H1 (cell line): ENCODE results near the gene APAF1. TPM values are rescaled to one million over a fixed set of nuclear protein-coding genes. Genes with fewer than 3 reads are reported as not detected.

Experiments
- CTCF ChIA-PET: fragments of 300-600 bp; sonication (Branson Sonifier 250); formaldehyde crosslinking; loops from one replicate; lab custom pipeline; 2021; ENCODE audit not compliant: partially characterized antibody; lab: Charles Lee
- POLR2A ChIA-PET: fragments of 300-600 bp; sonication (Branson Sonifier 250); formaldehyde crosslinking; loops from one replicate; lab custom pipeline; 2021; ENCODE audit warnings: inconsistent platforms; ENCODE audit not compliant: partially characterized antibody; lab: Charles Lee
- DNase-seq, 2 experiments: peaks; one replicate each; pipeline versions ENCODE4 v3.0.0 to v3.0.0-alpha.2; 2010 to 2022; ENCODE audit warnings: low spot score in 2 of 2, low read depth in 1 of 2, mixed read lengths in 1 of 2
- FAIRE-seq: peaks from 2 replicates; lab custom pipeline; 2011; peaks lifted over from hg19 to GRCh38; lab: Jason Lieb, UNC
- H2AFZ ChIP-seq: 2 replicates; pipeline ENCODE4 v1.8.1; 2012; ENCODE audit warnings: low read length, inconsistent platforms
- H2AK5ac ChIP-seq: 2 replicates; pipeline ENCODE4 v1.6.1; 2013; ENCODE audit warnings: low read depth, low read length
- H2BK120ac ChIP-seq: replicated peaks from 2 replicates; pipeline ENCODE3; 2013; ENCODE audit warnings: low read depth, low read length, inconsistent platforms
- H2BK12ac ChIP-seq: 2 replicates; pipeline ENCODE4 v1.6.1; 2013; ENCODE audit warnings: low read depth, low read length
- H2BK15ac ChIP-seq: 2 replicates; pipeline ENCODE4 v1.6.1; 2013; ENCODE audit warnings: low read length
- H2BK20ac ChIP-seq: 2 replicates; pipeline ENCODE4 v1.6.1; 2013; ENCODE audit warnings: low read length
- H2BK5ac ChIP-seq: 2 replicates; pipeline ENCODE4 v1.6.1; 2013; ENCODE audit warnings: low read depth, low read length
- H3K14ac ChIP-seq: 2 replicates; pipeline ENCODE4 v1.6.1; 2013; ENCODE audit warnings: inconsistent platforms; ENCODE audit not compliant: insufficient read length
- H3K18ac ChIP-seq: 2 replicates; pipeline ENCODE4 v1.6.1; 2013; ENCODE audit warnings: low read length; ENCODE audit errors: extremely low read depth
- H3K23ac ChIP-seq: 2 replicates; pipeline ENCODE4 v1.6.1; 2013; ENCODE audit warnings: inconsistent platforms; ENCODE audit not compliant: insufficient read length
- H3K23me2 ChIP-seq: 2 replicates; pipeline ENCODE4 v1.6.1; 2013; ENCODE audit warnings: low read depth, low read length
- H3K27ac ChIP-seq: 2 replicates; pipeline ENCODE4 v1.6.1; 2011; ENCODE audit warnings: low read depth, low read length, inconsistent platforms
- H3K27me3 ChIP-seq, 4 experiments: replicated peaks in 1 of 4; 1 replicate in 1 of 4; 2 replicates in 3 of 4; pipeline versions ENCODE4 v1.6.1 to v1.8.1; 2011 to 2013; ENCODE audit warnings: low read length in 3 of 4, mild to moderate bottlenecking in 3 of 4, inconsistent platforms in 2 of 4, mixed read lengths in 2 of 4, moderate library complexity in 1 of 4; ENCODE audit not compliant: control insufficient read depth in 3 of 4, insufficient read depth in 3 of 4; ENCODE audit errors: extremely low read depth in 1 of 4
- H3K36me3 ChIP-seq, 4 experiments: 2 replicates each; pipeline versions ENCODE4 v1.6.1 to v1.8.1; 2011 to 2013; ENCODE audit warnings: mild to moderate bottlenecking in 4 of 4, low read length in 3 of 4, moderate library complexity in 2 of 4, control low read depth in 1 of 4, inconsistent platforms in 1 of 4; ENCODE audit not compliant: insufficient read depth in 4 of 4, control insufficient read depth in 2 of 4
- H3K4ac ChIP-seq: replicated peaks from 2 replicates; pipeline ENCODE3; 2013; ENCODE audit warnings: low read length, low read depth, mixed read lengths, inconsistent platforms; ENCODE audit not compliant: insufficient read length
- H3K4me1 ChIP-seq, 4 experiments: replicated peaks in 1 of 4; 1 replicate in 1 of 4; 2 replicates in 3 of 4; pipeline versions ENCODE4 v1.6.1 to v1.8.1; 2011 to 2013; ENCODE audit warnings: low read length in 3 of 4, inconsistent platforms in 2 of 4, mixed read lengths in 1 of 4; ENCODE audit not compliant: insufficient read depth in 4 of 4, control insufficient read depth in 3 of 4
- H3K4me2 ChIP-seq, 2 experiments: 2 replicates each; pipeline versions ENCODE4 v1.6.1 to v1.8.1; 2011 to 2013; ENCODE audit warnings: low read depth in 2 of 2, low read length in 2 of 2, control low read depth in 1 of 2, inconsistent platforms in 1 of 2, mild to moderate bottlenecking in 1 of 2; ENCODE audit not compliant: insufficient read depth in 1 of 2
- H3K4me3 ChIP-seq, 4 experiments: fragments of 200-600, 300-600 bp in 1 of 4; sonication (generic), shearing (Covaris generic), sonication (Bioruptor Twin) in 1 of 4; 2 replicates each; pipeline versions ENCODE4 v1.5.1 to v1.8.1; 2011 to 2016; ENCODE audit warnings: low read length in 4 of 4, low read depth in 3 of 4, control low read depth in 2 of 4, inconsistent platforms in 2 of 4, mild to moderate bottlenecking in 2 of 4, mixed read lengths in 1 of 4, moderate library complexity in 1 of 4; ENCODE audit not compliant: insufficient read depth in 2 of 4; ENCODE audit errors: extremely low read depth in 1 of 4
- H3K56ac ChIP-seq: replicated peaks from 2 replicates; pipeline ENCODE3; 2013; ENCODE audit warnings: low read depth, mild to moderate bottlenecking, mixed read lengths, low read length, inconsistent platforms; ENCODE audit not compliant: insufficient read length
- H3K79me1 ChIP-seq: 2 replicates; pipeline ENCODE4 v1.6.1; 2013; ENCODE audit warnings: low read depth, low read length, control low read depth
- H3K79me2 ChIP-seq, 2 experiments: 2 replicates each; pipeline versions ENCODE4 v1.6.1 to v1.8.1; 2012 to 2013; ENCODE audit warnings: low read length in 2 of 2, mild to moderate bottlenecking in 2 of 2, inconsistent platforms in 1 of 2; ENCODE audit not compliant: insufficient read depth in 2 of 2, control insufficient read depth in 1 of 2
- H3K9ac ChIP-seq, 4 experiments: replicated peaks in 1 of 4; 1 replicate in 1 of 4; 2 replicates in 3 of 4; pipeline versions ENCODE4 v1.6.1 to v1.8.1; 2011 to 2013; ENCODE audit warnings: low read depth in 3 of 4, low read length in 3 of 4, control low read depth in 2 of 4, mild to moderate bottlenecking in 2 of 4, moderate library complexity in 2 of 4, inconsistent platforms in 1 of 4; ENCODE audit errors: extremely low read depth in 1 of 4
- H3K9me3 ChIP-seq, 2 experiments: 2 replicates each; pipeline versions ENCODE4 v1.6.1 to v1.8.1; 2012 to 2013; ENCODE audit warnings: mild to moderate bottlenecking in 2 of 2, moderate library complexity in 2 of 2, control low read depth in 1 of 2, inconsistent platforms in 1 of 2, low read depth in 1 of 2, low read length in 1 of 2, mixed read lengths in 1 of 2; ENCODE audit not compliant: insufficient read depth in 2 of 2
- H4K20me1 ChIP-seq, 2 experiments: replicated peaks in 1 of 2; 2 replicates each; pipeline versions ENCODE3 to v1.8.1; 2011 to 2013; ENCODE audit warnings: inconsistent platforms in 2 of 2, low read length in 2 of 2, mild to moderate bottlenecking in 1 of 2; ENCODE audit not compliant: insufficient read depth in 2 of 2, control insufficient read depth in 1 of 2
- H4K5ac ChIP-seq: 2 replicates; pipeline ENCODE4 v1.6.1; 2013; ENCODE audit warnings: low read length, low read depth, mixed read lengths, inconsistent platforms; ENCODE audit not compliant: insufficient read length
- H4K8ac ChIP-seq: 2 replicates; pipeline ENCODE4 v1.8.0; 2013; ENCODE audit warnings: mild to moderate bottlenecking, moderate library complexity, low read length, inconsistent platforms; ENCODE audit not compliant: insufficient read depth; ENCODE audit errors: extremely low read depth
- H4K91ac ChIP-seq: replicated peaks from 2 replicates; pipeline ENCODE3; 2013; ENCODE audit warnings: low read length, mixed read lengths, inconsistent platforms; ENCODE audit not compliant: insufficient read length
- ASH2L ChIP-seq: fragments of 200-600, 300-600 bp; sonication (generic); IDR thresholded peaks from one replicate; pipeline ENCODE4 v1.7.1; 2017; ENCODE audit warnings: low read length
- CREB1 ChIP-seq: IDR thresholded peaks from 2 replicates; pipeline ENCODE4 v1.6.1; 2012; ENCODE audit warnings: inconsistent platforms
- CTCF ChIP-seq, 3 experiments: IDR thresholded peaks; 1 replicate in 2 of 3; 2 replicates in 1 of 3; pipeline versions ENCODE4 v1.5.1 to v1.6.1; 2011; ENCODE audit warnings: low read length in 3 of 3, mild to moderate bottlenecking in 3 of 3, inconsistent platforms in 2 of 3, low read depth in 1 of 3, moderate library complexity in 1 of 3; ENCODE audit not compliant: insufficient read depth in 1 of 3; ENCODE audit errors: control extremely low read depth in 1 of 3
- E2F6 ChIP-seq: IDR thresholded peaks from 2 replicates; pipeline ENCODE4 v1.6.1; 2012; ENCODE audit warnings: inconsistent platforms
- EGR1 ChIP-seq: IDR thresholded peaks from 2 replicates; pipeline ENCODE4 v1.6.1; 2011; ENCODE audit warnings: low read depth, low read length, borderline replicate concordance
- HDAC2 ChIP-seq, 2 experiments: fragments of 300-600 bp in 1 of 2; sonication (generic) in 1 of 2; IDR thresholded peaks; 2 replicates each; pipeline ENCODE4 v1.6.1; 2011 to 2012; ENCODE audit warnings: low read depth in 2 of 2, low read length in 2 of 2, mild to moderate bottlenecking in 2 of 2, moderate library complexity in 2 of 2, borderline replicate concordance in 1 of 2, inconsistent platforms in 1 of 2
- JUN ChIP-seq: IDR thresholded peaks from 2 replicates; pipeline ENCODE4 v1.6.1; 2011; ENCODE audit warnings: low read depth, mild to moderate bottlenecking, improper control_type of control experiment, low read length
- JUND ChIP-seq: IDR thresholded peaks from 2 replicates; pipeline ENCODE4 v1.6.1; 2011; ENCODE audit warnings: mild to moderate bottlenecking, improper control_type of control experiment, low read length
- KDM5A ChIP-seq: fragments of 200-600 bp; IDR thresholded peaks from 2 replicates; pipeline ENCODE4 v1.7.1; 2012; ENCODE audit warnings: mild to moderate bottlenecking, low read length, inconsistent platforms, mixed read lengths
- POU5F1 ChIP-seq: IDR thresholded peaks from 2 replicates; pipeline ENCODE4 v1.6.1; 2011; ENCODE audit warnings: low read depth, mild to moderate bottlenecking, low read length, moderate library complexity
- SIX5 ChIP-seq: IDR thresholded peaks from 2 replicates; pipeline ENCODE4 v1.6.1; 2011; ENCODE audit warnings: mild to moderate bottlenecking, low read depth, low read length
- TCF12 ChIP-seq: IDR thresholded peaks from 2 replicates; pipeline ENCODE4 v1.6.1; 2011; ENCODE audit warnings: low read depth, mild to moderate bottlenecking, low read length
- WGBS, 2 experiments: shearing (Covaris generic) in 1 of 2; methylation state at CpG; one replicate each; pipeline versions ENCODE4 v1.1.6 to v1.1.7; 2013 to 2015; ENCODE audit warnings: low lambda C conversion rate in 2 of 2, mixed read lengths in 2 of 2, inconsistent platforms in 1 of 2, low coverage in 1 of 2, missing lambda C conversion rate in 1 of 2; ENCODE audit not compliant: insufficient replicate concordance in 2 of 2, insufficient coverage in 1 of 2, insufficient read length in 1 of 2; ENCODE audit errors: extremely low coverage in 1 of 2, missing lambda C conversion rate in 1 of 2; 5-methylcytosine and 5-hydroxymethylcytosine counted together
- polyA plus RNA-seq, 7 experiments: library from polyadenylated mRNA; depleted of rRNA in 3 of 7; stranded (reverse) in 5 of 7; unstranded in 2 of 7; fragments of >200 nt in 5 of 7; fragments of 200-250 nt in 2 of 7; gene quantifications; 1 replicate in 5 of 7; 2 replicates in 1 of 7; 4 replicates in 1 of 7; pipeline versions ENCODE4 v1.2.1 to v1.2.3, GENCODE V29; 2011 to 2013; ENCODE audit warnings: missing spikeins in 2 of 7, mixed read lengths in 2 of 7
- total RNA-seq: library from RNA; stranded (reverse); fragmentation: NEBNext Ultra II Directional; extraction: Animal tissue kit (Norgen Biotek cat#: 25700); gene quantifications from 2 replicates; pipeline ENCODE4 v1.2.1, GENCODE V29; 2021

APAF1 gene
- total and polyA plus RNA-seq, 2 of the 8 experiments (the other 6 are each of a cell fraction or from before 2014, with no cell fraction given) = 4.7 to 22.6 TPM

DNA sequence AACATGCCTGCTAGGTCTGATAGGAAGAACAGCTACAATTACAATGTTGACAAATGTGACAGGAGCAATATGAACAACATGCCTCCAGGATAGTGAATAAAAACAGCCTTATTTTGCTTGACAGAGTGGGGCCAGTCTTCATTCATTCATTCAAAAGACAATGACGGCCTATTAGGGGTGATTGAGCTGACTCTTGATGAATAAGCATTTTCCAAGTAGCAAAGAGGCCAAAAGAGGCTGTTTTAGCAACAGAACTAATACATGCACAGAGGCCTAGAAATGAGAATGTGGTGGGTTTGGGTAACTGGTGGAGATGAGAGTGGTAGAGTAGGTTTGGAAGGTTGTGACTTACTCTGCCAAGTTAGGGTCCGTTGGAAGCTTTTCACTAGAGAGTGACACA, 138.3 kb downstream of the APAF1 start:
- H2AFZ ChIP-seq = no peak overlapping the region
- ChIA-PET POLR2A (no interaction called here), CTCF (interaction anchor here (0.6 to 1.4 kb wide), 4 partner anchors 23 to 216 kb away, joined by 3 to 4 read pairs (median 3); no protein-coding TSS in a partner anchor)
- no peak overlapping the region for H3K4me3 ChIP-seq
- no peak overlapping the region for H2BK120ac ChIP-seq
- no peaks in the 10 kb centered on the region for H3K79me2 ChIP-seq
- H3K9me3 ChIP-seq = no peaks in the 10 kb centered on the region
- no peak overlapping the region for H2AK5ac ChIP-seq
- no peak overlapping the region for H3K4me2 ChIP-seq
- H3K14ac ChIP-seq = no peak overlapping the region
- H3K4ac ChIP-seq = no peak overlapping the region
- H3K23ac ChIP-seq = no peak overlapping the region
- H3K27me3 ChIP-seq = no peaks in the 10 kb centered on the region
- no peak overlapping the region for H4K5ac ChIP-seq
- no peak overlapping the region for H2BK15ac ChIP-seq
- 94% methylated on average over 2 of the region's 2 CpGs; no CpG with 5 or more reads in 1 of the 2 experiments for WGBS, 2 experiments
- H3K27ac ChIP-seq = no peak overlapping the region
- H3K79me1 ChIP-seq = no peaks in the 10 kb centered on the region
- no peak overlapping the region for H3K9ac ChIP-seq
- DNase-seq (no peak), FAIRE-seq (no peak)
- H2BK20ac ChIP-seq = no peak overlapping the region
- no peak overlapping the region for H3K56ac ChIP-seq
- H4K91ac ChIP-seq = no peak overlapping the region
- H2BK12ac ChIP-seq = no peak overlapping the region
- H3K4me1 ChIP-seq = no peaks in the 10 kb centered on the region
- no peak overlapping the region for H4K8ac ChIP-seq
- no peak overlapping the region for H2BK5ac ChIP-seq
- H3K36me3 ChIP-seq = no peaks in the 10 kb centered on the region
- no peaks in the 10 kb centered on the region for H3K23me2 ChIP-seq
- H4K20me1 ChIP-seq = no peaks in the 10 kb centered on the region
- H3K18ac ChIP-seq = no peak overlapping the region
- no peak for TF ChIP-seq EGR1
- TF ChIP-seq ASH2L = no peak
- TF ChIP-seq JUN = no peak
- no peak for TF ChIP-seq JUND
- no peak for TF ChIP-seq E2F6
- TF ChIP-seq KDM5A = no peak
- no peak for TF ChIP-seq CTCF (IDR thresholded peaks at IDR 0.05; ENCODE audit: control extremely low read depth in 1 of 3, insufficient read depth in 1 of 3, low read depth in 1 of 3, low read length in 3 of 3)
- TF ChIP-seq SIX5 = no peak
- no peak for TF ChIP-seq TCF12
- no peak for TF ChIP-seq HDAC2 (IDR thresholded peaks at IDR 0.05; ENCODE audit: borderline replicate concordance in 1 of 2, low read depth in 2 of 2, low read length in 2 of 2)
- TF ChIP-seq CREB1 = no peak
- no peak for TF ChIP-seq POU5F1
